Naive thymus-derived CD4-positive, alpha-beta T cell (primary cell): ENCODE results near the gene SORCS2. TPM values are rescaled to one million over a fixed set of nuclear protein-coding genes. Genes with fewer than 3 reads are reported as not detected.

Source experiments
- ATAC-seq: fragments of 150-1000 bp; cut with Tn5 transposase; 2 replicates; pipeline ENCODE4 v1.10.0; 2021; ENCODE audit warnings: mild to moderate bottlenecking, moderate library complexity
- CTCF ChIA-PET: fragments of 350-600 bp; sonication (Branson Sonifier 250); formaldehyde crosslinking; loops from one replicate; lab custom pipeline; 2021; ENCODE audit warnings: antibody characterized with exemption; lab: Charles Lee
- POLR2A ChIA-PET: fragments of 350-600 bp; sonication (Branson Sonifier 250); formaldehyde crosslinking; loops from one replicate; lab custom pipeline; 2021; ENCODE audit warnings: antibody characterized with exemption, inconsistent platforms; lab: Charles Lee
- DNase-seq, 9 donors: peaks; one replicate each; pipeline versions ENCODE4 v3.0.0 to v3.0.0-alpha.2; 2020 to 2022; ENCODE audit warnings: mixed read lengths in 1 of 9
- H3K27ac ChIP-seq: one replicate; pipeline ENCODE4 v1.7.0; 2013; ENCODE audit warnings: mild to moderate bottlenecking, low read depth, low read length, moderate library complexity
- H3K27me3 ChIP-seq, 2 donors: one replicate each; pipeline ENCODE4 v1.7.0; 2013; ENCODE audit warnings: low read length in 2 of 2, mild to moderate bottlenecking in 2 of 2, moderate library complexity in 2 of 2; ENCODE audit not compliant: control insufficient read depth in 2 of 2, insufficient read depth in 2 of 2
- H3K36me3 ChIP-seq, 3 experiments: 1 replicate in 2 of 3; 2 replicates in 1 of 3; pipeline ENCODE4 v1.7.0; 2013; ENCODE audit warnings: low read length in 3 of 3, mild to moderate bottlenecking in 3 of 3, moderate library complexity in 1 of 3; ENCODE audit not compliant: insufficient read depth in 3 of 3, control insufficient read depth in 2 of 3
- H3K4me1 ChIP-seq, 2 donors: one replicate each; pipeline ENCODE4 v1.7.0; 2013; ENCODE audit warnings: low read length in 2 of 2, mild to moderate bottlenecking in 2 of 2, moderate library complexity in 1 of 2; ENCODE audit not compliant: control insufficient read depth in 2 of 2, insufficient read depth in 2 of 2
- H3K4me3 ChIP-seq: 2 replicates; pipeline ENCODE4 v1.7.0; 2013; ENCODE audit warnings: mild to moderate bottlenecking, low read length
- H3K9me3 ChIP-seq, 3 experiments: 1 replicate in 2 of 3; 2 replicates in 1 of 3; pipeline ENCODE4 v1.7.0; 2013; ENCODE audit warnings: low read length in 3 of 3; ENCODE audit not compliant: control insufficient read depth in 2 of 3
- H3K27ac Mint-ChIP-seq, 9 donors: one replicate each; pipeline ENCODE4 v1.8.0; 2020 to 2022; ENCODE audit warnings: mixed read lengths in 9 of 9, mild to moderate bottlenecking in 8 of 9, moderate library complexity in 5 of 9, inconsistent platforms in 2 of 9
- H3K27me3 Mint-ChIP-seq, 5 donors: one replicate each; pipeline ENCODE4 v1.8.0; 2021 to 2022; ENCODE audit warnings: mixed read lengths in 5 of 5, mild to moderate bottlenecking in 1 of 5
- H3K36me3 Mint-ChIP-seq, 5 donors: one replicate each; pipeline ENCODE4 v1.8.0; 2020 to 2022; ENCODE audit warnings: mixed read lengths in 5 of 5, mild to moderate bottlenecking in 3 of 5, inconsistent platforms in 1 of 5
- H3K4me1 Mint-ChIP-seq, 7 donors: one replicate each; pipeline ENCODE4 v1.8.0; 2020 to 2022; ENCODE audit warnings: mixed read lengths in 7 of 7, mild to moderate bottlenecking in 3 of 7, inconsistent platforms in 1 of 7
- H3K4me3 Mint-ChIP-seq, 10 donors: one replicate each; pipeline ENCODE4 v1.8.0; 2020 to 2022; ENCODE audit warnings: mild to moderate bottlenecking in 10 of 10, mixed read lengths in 10 of 10, moderate library complexity in 6 of 10, inconsistent platforms in 2 of 10
- H3K9me3 Mint-ChIP-seq, 11 donors: one replicate each; pipeline ENCODE4 v1.8.0; 2020 to 2022; ENCODE audit warnings: mixed read lengths in 11 of 11, mild to moderate bottlenecking in 4 of 11, inconsistent platforms in 1 of 11, moderate library complexity in 1 of 11
- intact Hi-C, 2 donors: fragments of 100-400 bp; cut with micrococcal nuclease; formaldehyde crosslinking; loops; one replicate each; pipeline ENCODE4 v1.15.1; 2023
- polyA plus RNA-seq, 2 donors: library from polyadenylated mRNA; unstranded; fragments of 300-500 nt; fragmentation: Illumina TruSeq; gene quantifications; one replicate each; pipeline ENCODE4 v1.2.3, GENCODE V29; 2021
- total RNA-seq, 6 experiments: library from RNA in 5 of 6; stranded (reverse) in 5 of 6; gene quantifications; 1 replicate in 5 of 6; 2 replicates in 1 of 6; pipeline ENCODE4 v1.2.3 and lab custom pipeline; 2021 to 2026

Gene SORCS2
- total and polyA plus RNA-seq, 7 experiments from 2014 or later = 0.10 TPM; not detected in 6

- Histone ChIP-seq H3K27me3 (no peaks in the 10 kb centered on the region), H3K4me3 (no peak overlapping the region), H3K4me1 (no peaks in the 10 kb centered on the region), H3K9me3 (no peaks in the 10 kb centered on the region), H3K36me3 (no peaks in the 10 kb centered on the region), H3K27ac (no peak overlapping the region)
- ChIA-PET POLR2A (no interaction called here), CTCF (no interaction called here)
- no peak overlapping the region for H3K4me3 Mint-ChIP-seq
- H3K4me1 Mint-ChIP-seq = peaks cover 0 to 4% (median 0%) of the 10 kb centered on the region in 7 donors
- DNase-seq (no peak), ATAC-seq (no peak)
- H3K27me3 Mint-ChIP-seq = peaks cover 0 to 2% (median 0%) of the 10 kb centered on the region in 5 donors
- H3K9me3 Mint-ChIP-seq = peaks cover 0 to 3% (median 0%) of the 10 kb centered on the region in 11 donors
- intact Hi-C loops = no loop called here
- H3K27ac Mint-ChIP-seq = no peak overlapping the region
- H3K36me3 Mint-ChIP-seq = no peaks in the 10 kb centered on the region
Observed at GRCh38 chr4:7660176-7661039, 468.1 kb downstream of the SORCS2 start.

GRCh38 chr4:7661066-7661748, 468.9 kb downstream of the SORCS2 start:
- Histone ChIP-seq H3K36me3 (no peaks in the 10 kb centered on the region), H3K9me3 (no peaks in the 10 kb centered on the region), H3K4me3 (no peak overlapping the region), H3K27ac (no peak overlapping the region), H3K4me1 (no peaks in the 10 kb centered on the region), H3K27me3 (no peaks in the 10 kb centered on the region)
- no peak for ATAC-seq
- Mint-ChIP-seq H3K36me3 (no peaks in the 10 kb centered on the region), H3K4me3 (no peak overlapping the region), H3K27ac (no peak overlapping the region), H3K4me1 (peaks cover 0 to 4% (median 0%) of the 10 kb centered on the region in 7 donors), H3K9me3 (peaks cover 0 to 6% (median 0%) of the 10 kb centered on the region in 11 donors), H3K27me3 (no peaks in the 10 kb centered on the region)
- ChIA-PET POLR2A (no interaction called here), CTCF (no interaction called here)
- DNase-seq = no peak
- intact Hi-C loops = no loop called here

GRCh38 chr4:7661846-7662506, 469.6 kb downstream of the SORCS2 start:
- no peak for ATAC-seq
- peaks cover 0 to 6% (median 0%) of the 10 kb centered on the region in 11 donors for H3K9me3 Mint-ChIP-seq
- no peak for DNase-seq
- H3K36me3 Mint-ChIP-seq = no peaks in the 10 kb centered on the region
- no peaks in the 10 kb centered on the region for H3K9me3 ChIP-seq
- H3K27me3 Mint-ChIP-seq = no peaks in the 10 kb centered on the region
- no peak overlapping the region for H3K4me3 Mint-ChIP-seq
- no peaks in the 10 kb centered on the region for H3K4me1 ChIP-seq
- no peaks in the 10 kb centered on the region for H3K27me3 ChIP-seq
- no peak overlapping the region for H3K4me3 ChIP-seq
- H3K27ac Mint-ChIP-seq = no peak overlapping the region
- H3K27ac ChIP-seq = no peak overlapping the region
- peaks cover 0 to 4% (median 0%) of the 10 kb centered on the region in 7 donors for H3K4me1 Mint-ChIP-seq
- intact Hi-C loops = no loop called here
- ChIA-PET POLR2A (no interaction called here), CTCF (no interaction called here)
- H3K36me3 ChIP-seq = no peaks in the 10 kb centered on the region

- Histone ChIP-seq H3K9me3 (no peaks in the 10 kb centered on the region), H3K27ac (no peak overlapping the region), H3K4me1 (no peaks in the 10 kb centered on the region), H3K4me3 (no peak overlapping the region), H3K27me3 (no peaks in the 10 kb centered on the region), H3K36me3 (no peaks in the 10 kb centered on the region)
- DNase-seq (no peak), ATAC-seq (no peak)
- Mint-ChIP-seq H3K9me3 (peaks cover 0 to 6% (median 0%) of the 10 kb centered on the region in 11 donors), H3K27ac (no peak overlapping the region), H3K36me3 (no peaks in the 10 kb centered on the region), H3K4me1 (peaks cover 0 to 4% (median 0%) of the 10 kb centered on the region in 7 donors), H3K27me3 (peaks cover 0 to 2% (median 0%) of the 10 kb centered on the region in 5 donors), H3K4me3 (no peak overlapping the region)
- POLR2A ChIA-PET = no interaction called here
- intact Hi-C loops = no loop called here
- CTCF ChIA-PET = no interaction called here
Observed at GRCh38 chr4:7662507-7662846, 470.1 kb downstream of the SORCS2 start.

- no peak overlapping the region for H3K4me3 Mint-ChIP-seq
- DNase-seq = no peak
- POLR2A ChIA-PET = no interaction called here
Observed at GRCh38 chr4:7663075-7663541, 470.8 kb downstream of the SORCS2 start.

GRCh38 chr4:7664106-7664505, 471.8 kb downstream of the SORCS2 start:
- Histone ChIP-seq H3K36me3 (no peaks in the 10 kb centered on the region), H3K4me3 (no peak overlapping the region), H3K4me1 (no peaks in the 10 kb centered on the region), H3K27me3 (no peaks in the 10 kb centered on the region), H3K9me3 (no peaks in the 10 kb centered on the region), H3K27ac (no peak overlapping the region)
- Mint-ChIP-seq H3K4me1 (peaks cover 0 to 5% (median 0%) of the 10 kb centered on the region in 7 donors), H3K27ac (no peak overlapping the region), H3K36me3 (no peaks in the 10 kb centered on the region), H3K27me3 (peaks cover 0 to 7% (median 0%) of the 10 kb centered on the region in 5 donors), H3K9me3 (peaks cover 0 to 6% (median 0%) of the 10 kb centered on the region in 11 donors), H3K4me3 (no peak overlapping the region)
- ATAC-seq (no peak), DNase-seq (no peak)
- POLR2A ChIA-PET = no interaction called here
- CTCF ChIA-PET = no interaction called here
- intact Hi-C loops = no loop called here

More at GRCh38 chr4:7663075-7663541, 470.8 kb downstream of the SORCS2 start:
- Histone ChIP-seq H3K27ac (no peak overlapping the region), H3K9me3 (no peaks in the 10 kb centered on the region), H3K4me3 (no peak overlapping the region), H3K4me1 (no peaks in the 10 kb centered on the region), H3K27me3 (no peaks in the 10 kb centered on the region), H3K36me3 (no peaks in the 10 kb centered on the region)
- ATAC-seq = no peak
- no peak overlapping the region for H3K27ac Mint-ChIP-seq
- intact Hi-C loops = no loop called here
- CTCF ChIA-PET = no interaction called here
- H3K27me3 Mint-ChIP-seq = peaks cover 0 to 7% (median 0%) of the 10 kb centered on the region in 5 donors
- no peaks in the 10 kb centered on the region for H3K36me3 Mint-ChIP-seq
- peaks cover 0 to 4% (median 0%) of the 10 kb centered on the region in 7 donors for H3K4me1 Mint-ChIP-seq
- H3K9me3 Mint-ChIP-seq = peaks cover 0 to 6% (median 0%) of the 10 kb centered on the region in 11 donors
